SU-DHL-6 (cell line): ENCODE data around the gene STBD1.

Experiments
- H2AFZ ChIP-seq: fragments of 200-600 bp; sonication (generic); 2 replicates; pipeline ENCODE4 v1.6.1; 2014; ENCODE audit warnings: low read depth, mild to moderate bottlenecking, moderate library complexity, mixed read lengths, antibody characterized with exemption, low read length; ENCODE audit not compliant: severe bottlenecking
- H3F3A ChIP-seq: fragments of 200-600 bp; shearing (Covaris generic); 2 replicates; pipeline ENCODE4 v1.6.0; 2016; ENCODE audit warnings: antibody characterized with exemption, mild to moderate bottlenecking; ENCODE audit not compliant: insufficient read depth
- H3K27ac ChIP-seq: fragments of 200-600 bp; sonication (generic); 2 replicates; pipeline ENCODE4 v1.5.1; 2016; ENCODE audit warnings: low read depth, mild to moderate bottlenecking, low read length, moderate library complexity, mixed read lengths
- H3K27me3 ChIP-seq: fragments of 200-600 bp; sonication (generic), shearing (Covaris generic); 2 replicates; pipeline ENCODE4 v1.6.0; 2014; ENCODE audit warnings: mild to moderate bottlenecking, low read length
- H3K36me3 ChIP-seq: fragments of 200-600 bp; sonication (generic); 2 replicates; pipeline ENCODE4 v1.6.1; 2014; ENCODE audit warnings: mild to moderate bottlenecking, low read length, mixed read lengths
- H3K4me2 ChIP-seq: fragments of 300-600, 200-600 bp; shearing (Covaris generic), sonication (generic); 2 replicates; pipeline ENCODE4 v1.6.0; 2014; ENCODE audit warnings: low read length, low read depth, mild to moderate bottlenecking; ENCODE audit not compliant: poor library complexity, severe bottlenecking
- H3K4me3 ChIP-seq: fragments of 200-600 bp; sonication (generic); 2 replicates; pipeline ENCODE4 v1.5.1; 2014; ENCODE audit warnings: antibody characterized with exemption, low read length, mild to moderate bottlenecking, mixed read lengths; ENCODE audit not compliant: insufficient read depth, poor library complexity, severe bottlenecking
- H3K79me2 ChIP-seq: fragments of 200-600 bp; sonication (generic); 2 replicates; pipeline ENCODE4 v1.6.1; 2014; ENCODE audit warnings: mild to moderate bottlenecking, low read length, moderate library complexity; ENCODE audit not compliant: insufficient read depth
- H3K9ac ChIP-seq: fragments of 200-600 bp; sonication (generic); 2 replicates; pipeline ENCODE4 v1.7.0; 2014; ENCODE audit warnings: mild to moderate bottlenecking, low read length
- H3K9me2 ChIP-seq: fragments of 200-600 bp; sonication (generic); replicated peaks from 2 replicates; pipeline ENCODE4 v1.6.1; 2014; ENCODE audit warnings: low read length; ENCODE audit not compliant: insufficient read depth
- H3K9me3 ChIP-seq: fragments of 200-600 bp; sonication (generic); 2 replicates; pipeline ENCODE4 v1.6.1; 2014; ENCODE audit warnings: low read length, mixed read lengths; ENCODE audit not compliant: insufficient read depth
- H4K20me1 ChIP-seq: fragments of 200-600 bp; sonication (generic); 2 replicates; pipeline ENCODE4 v1.6.1; 2014; ENCODE audit warnings: low read depth, mild to moderate bottlenecking, antibody characterized with exemption, low read length, moderate library complexity, mixed read lengths
- CTCF ChIP-seq: fragments of 200-600 bp; sonication (generic); IDR thresholded peaks from one replicate; pipeline ENCODE4 v1.5.1; 2017; ENCODE audit warnings: antibody characterized with exemption, mild to moderate bottlenecking, low read length, moderate library complexity; ENCODE audit not compliant: insufficient read depth, poor library complexity, severe bottlenecking
- EZH2phosphoT487 ChIP-seq: fragments of 200-600 bp; sonication (generic), shearing (Covaris generic); conservative IDR thresholded peaks from 2 replicates; pipeline ENCODE4 v1.6.1; 2018; ENCODE audit warnings: mild to moderate bottlenecking, antibody characterized with exemption, low read length, moderate library complexity, mixed read lengths

The STBD1 gene

GRCh38 chr4:76339364-76339763 is 32.8 kb downstream of the STBD1 start:
- Histone ChIP-seq H3K27ac (no peak overlapping the region), H2AFZ (no peak overlapping the region), H3K36me3 (no peaks in the 10 kb centered on the region), H3K79me2 (no peaks in the 10 kb centered on the region), H3K9me2 (no peaks in the 10 kb centered on the region), H3K9me3 (no peaks in the 10 kb centered on the region), H4K20me1 (no peaks in the 10 kb centered on the region), H3K9ac (no peak overlapping the region), H3K4me3 (no peak overlapping the region), H3K27me3 (no peaks in the 10 kb centered on the region), H3F3A (no peaks in the 10 kb centered on the region), H3K4me2 (no peak overlapping the region)
- no peak for TF ChIP-seq CTCF
- TF ChIP-seq EZH2phosphoT487: no peak

GRCh38 chr4:76341063-76341462 is 34.5 kb downstream of the STBD1 start:
- Histone ChIP-seq H4K20me1 (no peaks in the 10 kb centered on the region), H3K9me2 (no peaks in the 10 kb centered on the region), H3K4me3 (no peak overlapping the region), H3K27ac (no peak overlapping the region), H2AFZ (no peak overlapping the region), H3F3A (no peaks in the 10 kb centered on the region), H3K9ac (no peak overlapping the region), H3K27me3 (no peaks in the 10 kb centered on the region), H3K9me3 (no peaks in the 10 kb centered on the region), H3K36me3 (no peaks in the 10 kb centered on the region), H3K4me2 (no peak overlapping the region), H3K79me2 (no peaks in the 10 kb centered on the region)
- TF ChIP-seq CTCF (no peak), EZH2phosphoT487 (no peak)

GRCh38 chr4:76342191-76342590 is 35.7 kb downstream of the STBD1 start:
- Histone ChIP-seq H3K79me2 (no peaks in the 10 kb centered on the region), H3K27ac (no peak overlapping the region), H4K20me1 (no peaks in the 10 kb centered on the region), H3K9me2 (no peaks in the 10 kb centered on the region), H3K4me3 (no peak overlapping the region), H3K9me3 (no peaks in the 10 kb centered on the region), H3K27me3 (no peaks in the 10 kb centered on the region), H3K9ac (no peak overlapping the region), H3K36me3 (no peaks in the 10 kb centered on the region), H2AFZ (no peak overlapping the region), H3K4me2 (no peak overlapping the region), H3F3A (no peaks in the 10 kb centered on the region)
- TF ChIP-seq CTCF: no peak
- no peak for TF ChIP-seq EZH2phosphoT487

- H3K9me2 ChIP-seq: no peaks in the 10 kb centered on the region
- H3K79me2 ChIP-seq: no peaks in the 10 kb centered on the region
- H3K36me3 ChIP-seq: no peaks in the 10 kb centered on the region
- no peak overlapping the region for H3K4me3 ChIP-seq
- no peak overlapping the region for H3K9ac ChIP-seq
- no peaks in the 10 kb centered on the region for H3K27me3 ChIP-seq
- H2AFZ ChIP-seq: no peak overlapping the region
- H4K20me1 ChIP-seq: no peaks in the 10 kb centered on the region
- no peak overlapping the region for H3K27ac ChIP-seq
- no peaks in the 10 kb centered on the region for H3K9me3 ChIP-seq
- H3F3A ChIP-seq: no peaks in the 10 kb centered on the region
- H3K4me2 ChIP-seq: no peak overlapping the region
- TF ChIP-seq CTCF (no peak), EZH2phosphoT487 (no peak)
These were observed 36.3 kb downstream of the STBD1 start for GRCh38 chr4:76342803-76343202.
